Esophagus muscularis mucosa (tissue), 4 donors: Measurements from ENCODE around the gene TLE2. TPM values are rescaled to one million over a fixed set of nuclear protein-coding genes. Genes with fewer than 3 reads are reported as not detected.

ENCODE experiments used
- DNase-seq: peaks from one replicate; pipeline ENCODE4 v3.0.0-alpha.2; 2017; ENCODE audit errors: extremely low spot score
- H3K27ac ChIP-seq, 4 donors: fragments of 200-600 bp; sonication (generic); replicated peaks in 1 of 4; 1 replicate in 3 of 4; 2 replicates in 1 of 4; pipeline ENCODE4 v1.5.1; 2016 to 2019; ENCODE audit warnings: mild to moderate bottlenecking in 1 of 4
- H3K27me3 ChIP-seq, 4 donors: fragments of 200-600 bp; sonication (generic); one replicate each; pipeline versions ENCODE4 v1.5.1 to v1.6.0; 2016 to 2019
- H3K36me3 ChIP-seq, 4 donors: fragments of 200-600 bp; sonication (generic); one replicate each; pipeline ENCODE4 v1.5.1; 2016 to 2019
- H3K4me1 ChIP-seq, 4 donors: fragments of 200-600 bp; sonication (generic); one replicate each; pipeline ENCODE4 v1.5.1; 2016 to 2019
- H3K4me3 ChIP-seq, 4 donors: fragments of 200-600 bp; sonication (generic); 1 replicate in 2 of 4; 2 replicates in 2 of 4; pipeline ENCODE4 v1.5.1; 2016 to 2019; ENCODE audit warnings: mild to moderate bottlenecking in 4 of 4, moderate library complexity in 1 of 4
- H3K9me3 ChIP-seq, 4 donors: fragments of 200-600 bp; sonication (generic); 1 replicate in 3 of 4; 2 replicates in 1 of 4; pipeline ENCODE4 v1.5.1; 2016 to 2019
- EP300 ChIP-seq: sonication (generic); formaldehyde crosslinking; IDR thresholded peaks from one replicate; pipeline ENCODE4 v1.6.1; 2017; ENCODE audit warnings: antibody characterized with exemption
- POLR2A ChIP-seq: fragments of 450-650 bp; IDR thresholded peaks from one replicate; pipeline ENCODE4 v1.6.1; 2017; ENCODE audit warnings: antibody characterized with exemption, moderate library complexity, mild to moderate bottlenecking, low read depth
- POLR2AphosphoS5 ChIP-seq, 2 donors: sonication (generic); formaldehyde crosslinking; IDR thresholded peaks; one replicate each; pipeline ENCODE4 v1.6.1; 2017; ENCODE audit warnings: antibody characterized with exemption in 2 of 2
- WGBS: methylation state at CpG from one replicate; pipeline ENCODE4 v1.1.5; 2018; 5-methylcytosine and 5-hydroxymethylcytosine counted together
- intact Hi-C: fragments of 100-400 bp; cut with DNase I; formaldehyde crosslinking; loops from one replicate; pipeline ENCODE4 v1.15.1; 2023
- total RNA-seq, 4 donors: library from RNA; depleted of rRNA; stranded (reverse); fragments of >200 nt; gene quantifications; one replicate each; pipeline versions ENCODE4 v1.1.0 to v1.2.1, GENCODE V29; 2016
- TF ChIP-seq, protein P1 (sequence below), 3 experiments: fragments of 200-600 bp in 2 of 3; fragments of 450-650 bp in 1 of 3; sonication (generic) in 2 of 3; IDR thresholded peaks; one replicate each; pipeline ENCODE4 v1.5.1; 2017 to 2019; ENCODE audit warnings: antibody characterized with exemption in 3 of 3, mild to moderate bottlenecking in 2 of 3, moderate library complexity in 1 of 3

The TLE2 gene
- total RNA-seq, 4 donors from 2014 or later: 34.0 to 51.2 (median 44.1) TPM

- Histone ChIP-seq H3K4me1 (peaks cover 6 to 28% (median 27%) of the 10 kb centered on the region in 4 donors), H3K27ac (peak overlapping the region; percentile 83 to 87 (median 86))
- intact Hi-C loops: no loop called here
Observed at GRCh38 chr19:3047496-3048189, 18.6 kb upstream of the TLE2 start.

GRCh38 chr19:3046698-3047495 is 17.8 kb upstream of the TLE2 start:
- H3K27me3 ChIP-seq: peaks cover 0 to under 1% (median 0%) of the 10 kb centered on the region in 4 donors
- 11% methylated on average over 9 of the region's 47 CpGs for WGBS
- H3K4me1 ChIP-seq: peaks cover 6 to 36% (median 34%) of the 10 kb centered on the region in 4 donors
- no peaks in the 10 kb centered on the region for H3K36me3 ChIP-seq
- no peak for TF ChIP-seq POLR2A
- TF ChIP-seq, protein P1, sequence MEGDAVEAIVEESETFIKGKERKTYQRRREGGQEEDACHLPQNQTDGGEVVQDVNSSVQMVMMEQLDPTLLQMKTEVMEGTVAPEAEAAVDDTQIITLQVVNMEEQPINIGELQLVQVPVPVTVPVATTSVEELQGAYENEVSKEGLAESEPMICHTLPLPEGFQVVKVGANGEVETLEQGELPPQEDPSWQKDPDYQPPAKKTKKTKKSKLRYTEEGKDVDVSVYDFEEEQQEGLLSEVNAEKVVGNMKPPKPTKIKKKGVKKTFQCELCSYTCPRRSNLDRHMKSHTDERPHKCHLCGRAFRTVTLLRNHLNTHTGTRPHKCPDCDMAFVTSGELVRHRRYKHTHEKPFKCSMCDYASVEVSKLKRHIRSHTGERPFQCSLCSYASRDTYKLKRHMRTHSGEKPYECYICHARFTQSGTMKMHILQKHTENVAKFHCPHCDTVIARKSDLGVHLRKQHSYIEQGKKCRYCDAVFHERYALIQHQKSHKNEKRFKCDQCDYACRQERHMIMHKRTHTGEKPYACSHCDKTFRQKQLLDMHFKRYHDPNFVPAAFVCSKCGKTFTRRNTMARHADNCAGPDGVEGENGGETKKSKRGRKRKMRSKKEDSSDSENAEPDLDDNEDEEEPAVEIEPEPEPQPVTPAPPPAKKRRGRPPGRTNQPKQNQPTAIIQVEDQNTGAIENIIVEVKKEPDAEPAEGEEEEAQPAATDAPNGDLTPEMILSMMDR (IDR thresholded peaks at IDR 0.05): no peak
- no peak for TF ChIP-seq EP300
- TF ChIP-seq POLR2AphosphoS5 (IDR thresholded peaks at IDR 0.05): no peak
- intact Hi-C loops: no loop called here
- H3K27ac ChIP-seq: peak overlapping the region; percentile 83 to 87 (median 86)
- no peaks in the 10 kb centered on the region for H3K9me3 ChIP-seq
- no peak for DNase-seq
- peak overlapping the region; percentile 59 to 71 (median 62) for H3K4me3 ChIP-seq

More at GRCh38 chr19:3047496-3048189, 18.6 kb upstream of the TLE2 start:
- DNase-seq: peak; percentile 97
- peaks cover 0 to under 1% (median 0%) of the 10 kb centered on the region in 4 donors for H3K36me3 ChIP-seq
- 9% methylated on average over 26 of the region's 28 CpGs for WGBS
- H3K4me3 ChIP-seq: peak overlapping the region; percentile 59 to 71 (median 62)
- no peaks in the 10 kb centered on the region for H3K27me3 ChIP-seq
- H3K9me3 ChIP-seq: no peaks in the 10 kb centered on the region
- TF ChIP-seq, protein P1 (IDR thresholded peaks at IDR 0.05): no peak
- TF ChIP-seq EP300: no peak
- TF ChIP-seq POLR2A: no peak
- peak; percentile 54 to 73 for TF ChIP-seq POLR2AphosphoS5 (IDR thresholded peaks at IDR 0.05)

- WGBS: 45% methylated on average over 11 of the region's 16 CpGs
- no peaks in the 10 kb centered on the region for H3K36me3 ChIP-seq
- H3K4me1 ChIP-seq: peaks cover 9 to 38% (median 37%) of the 10 kb centered on the region in 4 donors
- no peak for DNase-seq
- H3K9me3 ChIP-seq: no peaks in the 10 kb centered on the region
- intact Hi-C loops: no loop called here
- peaks cover 0 to 3% (median 0%) of the 10 kb centered on the region in 4 donors for H3K27me3 ChIP-seq
- H3K4me3 ChIP-seq: peak overlapping the region in 2 of 4 donors; percentile 63 to 71
- no peak for TF ChIP-seq POLR2AphosphoS5 (IDR thresholded peaks at IDR 0.05)
- TF ChIP-seq EP300: no peak
- TF ChIP-seq, protein P1 (IDR thresholded peaks at IDR 0.05): no peak
- no peak for TF ChIP-seq POLR2A
- H3K27ac ChIP-seq: peak overlapping the region; percentile 83 to 87 (median 86)
Observed at GRCh38 chr19:3045885-3046697, 17.0 kb upstream of the TLE2 start.

GRCh38 chr19:3045191-3045590 is 16.1 kb upstream of the TLE2 start:
- TF ChIP-seq POLR2A: no peak
- TF ChIP-seq EP300: no peak
- TF ChIP-seq, protein P1 (IDR thresholded peaks at IDR 0.05): no peak
- TF ChIP-seq POLR2AphosphoS5 (IDR thresholded peaks at IDR 0.05): no peak
- WGBS: 89% methylated on average over 6 of the region's 6 CpGs
- Histone ChIP-seq H3K9me3 (no peaks in the 10 kb centered on the region), H3K4me1 (peaks cover 9 to 38% (median 36%) of the 10 kb centered on the region in 4 donors), H3K27me3 (peaks cover 0 to 3% (median 0%) of the 10 kb centered on the region in 4 donors), H3K4me3 (no peak overlapping the region), H3K36me3 (no peaks in the 10 kb centered on the region), H3K27ac (peak overlapping the region in 3 of 4 donors; percentile 3 to 87 (median 86))
- intact Hi-C loops: no loop called here
- DNase-seq: no peak
